SKM-1 (cell line): Measurements from ENCODE around the gene SFMBT2.

Experiments used
- DNase-seq: peaks from one replicate; lab custom pipeline; 2025; ENCODE audit not compliant: unreplicated experiment; lab: John Stamatoyannopoulos, UW

The SFMBT2 gene

DNA sequence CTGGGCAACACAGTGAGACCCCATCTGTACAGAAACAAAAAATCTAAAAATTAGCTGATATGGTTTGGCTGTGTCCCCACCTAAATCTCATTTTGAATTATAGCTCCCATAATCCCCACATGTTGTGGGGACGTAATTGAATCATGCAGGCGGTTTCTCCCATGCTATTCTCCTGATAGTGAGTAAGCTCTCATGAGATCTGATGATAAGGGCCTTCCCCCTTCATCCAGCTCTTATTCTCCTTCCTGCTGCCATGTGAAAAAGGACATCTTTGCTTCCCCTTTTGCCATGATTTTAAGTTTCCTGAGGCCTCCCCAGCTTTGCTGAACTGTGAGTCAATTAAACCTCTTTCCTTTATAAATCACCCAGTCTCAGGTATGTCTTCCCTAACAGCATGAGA lies 136.5 kb downstream of the SFMBT2 start:
- no peak for DNase-seq

DNA sequence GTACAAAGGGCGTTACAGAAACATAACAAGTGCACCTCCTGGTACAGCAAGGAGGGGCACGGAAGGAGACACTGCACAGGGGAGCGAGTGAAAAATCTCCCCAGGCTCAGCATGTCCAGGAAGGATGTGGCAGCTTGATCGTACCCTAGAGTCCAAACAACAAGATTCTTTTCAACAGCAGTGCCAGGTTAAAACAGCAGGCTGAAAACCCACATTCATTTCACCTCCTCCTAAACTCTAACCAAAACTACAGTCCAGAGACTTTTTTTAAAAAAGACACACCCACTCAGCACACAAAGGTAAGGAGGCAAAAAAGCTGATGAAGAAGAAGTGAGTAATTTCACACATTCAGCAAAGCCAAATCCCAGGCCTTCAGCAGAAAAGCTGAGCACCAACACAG lies 138.8 kb downstream of the SFMBT2 start:
- DNase-seq, result no peak

DNA sequence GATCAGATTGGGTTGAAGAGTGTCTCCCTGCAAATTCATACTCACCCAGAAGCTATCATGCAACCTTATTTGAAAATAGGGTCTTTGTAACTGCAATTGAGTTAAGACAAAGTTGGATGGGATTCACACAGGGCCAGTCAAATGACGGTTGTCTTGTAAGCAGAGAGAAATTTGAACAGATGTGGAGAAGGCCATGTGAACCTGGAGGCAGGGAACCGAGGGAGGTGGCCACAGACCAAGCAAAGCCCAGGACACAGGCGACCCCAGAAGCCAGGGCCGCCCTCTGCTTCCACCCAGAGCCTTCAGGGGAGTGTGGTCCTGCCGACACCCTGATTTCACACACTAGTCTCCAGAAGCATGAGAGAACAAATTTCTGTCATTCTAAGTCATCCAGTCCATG lies 140.8 kb downstream of the SFMBT2 start:
- no peak for DNase-seq

DNA sequence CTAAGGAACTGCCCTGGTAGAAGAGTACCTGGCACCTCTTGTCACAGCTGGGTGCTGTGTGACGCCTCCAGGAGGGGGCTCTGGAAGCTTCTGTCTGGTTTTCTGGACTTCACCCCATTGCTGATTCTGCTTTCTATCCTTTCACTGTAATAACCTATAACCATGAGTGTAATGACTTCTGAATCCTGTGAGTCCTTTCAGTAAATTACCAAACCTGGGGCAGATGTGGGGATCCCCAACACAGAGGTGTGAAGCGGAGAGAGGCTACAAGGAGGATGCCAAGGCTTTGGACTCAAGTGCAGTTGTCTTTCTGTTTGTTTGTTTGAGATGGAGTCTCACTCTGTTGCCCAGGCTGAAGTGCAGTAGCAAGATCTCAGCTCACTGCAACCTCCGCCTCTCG lies 143.7 kb downstream of the SFMBT2 start:
- no peak for DNase-seq

DNA sequence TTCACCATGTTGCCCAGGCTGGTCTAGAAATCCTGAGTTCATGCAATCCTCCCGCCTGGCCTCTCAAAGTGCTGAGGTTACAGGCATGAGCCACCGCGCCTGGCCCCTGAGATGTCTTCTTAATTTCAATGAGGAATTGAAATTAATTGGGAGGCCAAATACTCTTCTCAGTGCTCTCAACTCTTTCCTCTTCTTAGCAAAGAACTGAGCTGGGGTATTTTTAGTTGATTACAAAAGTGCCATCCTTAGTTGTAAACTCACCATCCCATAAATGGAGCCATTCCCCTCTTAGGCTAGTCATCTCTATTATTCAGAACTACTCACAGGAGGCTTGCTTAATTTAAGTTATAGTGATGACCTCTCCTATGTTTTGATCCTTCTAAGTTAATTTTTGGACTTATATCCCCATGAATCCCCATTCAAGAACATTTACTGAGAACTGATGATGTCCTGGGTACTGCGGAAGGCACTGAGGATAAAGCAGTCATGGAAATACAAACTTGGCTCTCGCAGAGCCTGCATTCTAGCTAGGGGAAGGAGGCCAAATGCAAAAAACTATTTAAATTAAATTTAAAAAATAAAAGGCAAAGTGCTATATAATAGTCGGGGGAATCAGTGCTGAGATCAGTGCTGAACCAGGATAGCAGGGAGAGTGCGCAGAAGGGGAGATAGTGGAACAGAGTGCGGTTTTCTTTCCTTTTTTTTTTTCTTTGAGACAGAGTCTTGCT lies 145.3 kb downstream of the SFMBT2 start:
- no peak for DNase-seq

DNA sequence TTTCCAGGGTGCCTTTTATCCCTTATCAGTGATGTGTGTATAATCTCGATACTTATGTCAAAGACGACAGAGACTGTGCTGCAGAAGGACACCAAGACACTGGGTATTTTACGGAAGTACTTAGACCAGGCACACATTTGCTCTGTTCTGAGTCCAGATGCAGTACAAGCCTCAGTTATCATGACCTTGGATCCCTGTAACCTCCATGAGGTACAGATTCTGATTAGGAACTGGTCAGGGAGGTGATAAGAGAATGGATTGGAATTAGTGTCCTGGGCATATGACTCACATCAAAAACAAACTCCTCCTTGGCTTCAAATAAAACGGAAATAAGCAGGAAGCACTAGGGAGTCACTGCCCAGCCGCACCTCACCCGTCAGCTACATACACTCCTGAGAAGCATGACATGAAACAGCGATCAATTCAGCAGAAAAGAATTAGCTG lies 146.5 kb downstream of the SFMBT2 start:
- DNase-seq, result no peak

DNA sequence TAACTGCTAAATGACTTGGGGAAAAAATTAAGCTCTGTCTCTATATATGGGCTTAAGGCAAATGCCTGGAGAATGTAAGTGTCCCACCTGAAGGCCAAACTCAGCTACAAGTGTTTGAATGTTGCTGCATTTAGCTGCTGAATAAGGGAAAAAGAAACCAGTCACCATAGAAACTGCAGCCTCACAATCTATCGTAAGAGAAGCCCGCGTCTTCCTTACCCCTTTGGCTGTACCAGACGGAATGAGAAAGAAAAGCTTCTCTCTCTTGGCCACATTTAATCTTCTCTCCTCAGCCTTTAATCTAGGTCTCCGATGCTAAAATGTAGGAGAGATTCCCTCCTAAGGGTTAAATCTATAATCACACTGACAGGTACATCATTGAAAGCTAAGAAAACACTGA lies 147.2 kb downstream of the SFMBT2 start:
- DNase-seq, result no peak

DNA sequence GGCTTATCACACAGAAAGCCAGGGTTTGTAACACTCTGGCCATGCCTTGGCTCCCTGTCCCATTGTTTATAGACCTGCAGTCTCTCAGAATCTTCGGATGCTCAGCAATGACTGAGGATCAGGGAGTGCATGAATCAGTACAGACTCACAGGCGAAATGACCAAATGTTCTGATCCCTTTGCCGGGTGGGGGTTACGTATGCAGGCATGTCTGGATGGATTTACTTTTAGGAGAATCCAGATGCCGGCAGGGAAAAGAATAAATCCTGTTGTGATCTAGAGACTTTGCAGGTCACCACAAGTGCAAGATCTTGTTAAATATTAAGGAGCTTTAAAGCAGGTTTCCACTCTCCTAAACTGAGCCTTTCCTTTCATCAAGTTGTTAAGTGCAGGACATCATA lies 149.5 kb downstream of the SFMBT2 start:
- no peak for DNase-seq

DNA sequence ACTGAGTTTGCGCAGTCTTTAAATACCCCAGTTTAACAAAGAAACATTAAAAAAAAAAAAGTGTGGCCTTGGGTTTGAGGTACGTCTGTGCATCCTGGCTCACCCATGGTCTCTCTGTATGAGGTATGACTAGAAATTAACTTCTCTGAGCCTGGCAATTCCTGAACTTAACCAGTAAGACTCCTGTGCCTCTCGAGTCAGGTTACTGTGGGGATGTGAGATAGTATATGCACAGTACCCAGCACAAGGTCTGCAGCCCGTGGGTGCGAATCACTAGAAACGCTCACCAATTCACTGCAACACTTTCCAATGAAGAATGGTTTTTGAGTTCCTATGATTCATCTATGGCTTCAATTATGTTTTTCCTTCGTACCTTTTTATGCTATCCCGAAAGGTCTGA lies 149.9 kb downstream of the SFMBT2 start:
- DNase-seq, result no peak

DNA sequence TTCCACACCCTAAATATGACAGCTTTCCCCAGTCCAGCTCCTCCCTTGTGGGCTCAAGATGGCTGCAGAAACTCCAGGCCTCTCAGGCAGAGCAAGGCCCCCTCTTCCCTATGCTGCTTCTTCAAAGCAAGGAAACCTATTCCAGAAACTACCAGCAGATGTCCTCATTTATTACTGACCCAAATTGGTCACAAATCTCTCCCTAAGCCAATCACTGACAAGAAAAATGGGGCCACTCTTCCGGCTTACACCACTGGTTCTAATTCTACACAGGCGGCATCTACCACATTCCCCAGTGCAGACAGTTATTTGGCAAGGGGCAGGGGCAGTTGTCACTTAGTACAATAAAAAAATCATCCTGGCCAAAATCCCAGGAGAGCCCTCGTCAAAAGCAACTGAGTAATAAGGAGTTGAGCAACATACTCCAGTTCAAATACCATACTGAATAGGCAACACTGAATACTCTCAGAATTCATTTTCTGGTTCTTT lies 150.4 kb downstream of the SFMBT2 start:
- DNase-seq, result peak; percentile 6

DNA sequence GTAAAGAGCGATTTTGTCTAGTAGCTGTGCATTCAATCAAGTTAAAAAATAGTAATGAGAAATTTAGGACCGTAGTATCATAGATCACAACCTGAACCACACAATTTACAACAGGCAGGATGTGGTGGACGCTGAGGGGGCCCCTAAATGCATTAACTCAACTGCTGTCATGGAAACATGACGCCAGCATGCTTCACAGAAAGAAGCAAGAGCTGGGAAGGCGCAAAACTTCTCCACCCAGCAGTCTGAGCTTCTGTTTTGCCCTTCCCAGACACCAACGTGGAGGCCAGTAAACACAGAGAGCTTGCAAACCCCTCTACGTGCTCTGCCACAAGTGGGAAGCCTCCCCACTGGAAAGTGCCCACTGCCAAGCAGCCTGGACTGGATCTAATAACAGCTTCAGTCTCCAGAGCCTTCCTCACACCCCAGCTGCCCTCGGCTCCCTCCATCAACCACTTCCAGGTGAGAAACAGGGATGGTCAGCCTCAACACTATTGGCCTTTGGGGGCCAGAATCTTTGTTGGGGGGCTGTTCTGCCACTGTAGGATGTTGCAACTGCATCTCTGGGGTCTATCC lies 151.8 kb downstream of the SFMBT2 start:
- no peak for DNase-seq

DNA sequence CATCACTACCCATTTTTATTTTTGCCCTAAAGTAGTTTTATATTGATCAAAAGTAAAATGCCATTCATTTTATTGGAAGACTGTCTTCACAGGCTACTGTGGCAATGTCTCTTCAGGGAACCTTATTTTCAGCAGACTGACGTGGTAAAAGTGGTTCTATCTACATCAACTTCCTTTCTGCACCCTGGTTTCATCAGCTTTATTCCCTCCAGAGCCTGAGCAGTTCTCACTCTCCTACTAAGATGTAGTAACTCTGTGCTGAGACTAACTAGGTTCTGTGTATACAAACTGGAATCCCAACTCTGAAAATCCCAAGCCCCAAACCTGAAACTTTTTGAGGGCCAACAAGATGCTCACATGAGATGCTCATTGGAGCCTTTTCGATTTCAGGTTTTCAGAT lies 155.3 kb downstream of the SFMBT2 start:
- DNase-seq, result no peak

DNA sequence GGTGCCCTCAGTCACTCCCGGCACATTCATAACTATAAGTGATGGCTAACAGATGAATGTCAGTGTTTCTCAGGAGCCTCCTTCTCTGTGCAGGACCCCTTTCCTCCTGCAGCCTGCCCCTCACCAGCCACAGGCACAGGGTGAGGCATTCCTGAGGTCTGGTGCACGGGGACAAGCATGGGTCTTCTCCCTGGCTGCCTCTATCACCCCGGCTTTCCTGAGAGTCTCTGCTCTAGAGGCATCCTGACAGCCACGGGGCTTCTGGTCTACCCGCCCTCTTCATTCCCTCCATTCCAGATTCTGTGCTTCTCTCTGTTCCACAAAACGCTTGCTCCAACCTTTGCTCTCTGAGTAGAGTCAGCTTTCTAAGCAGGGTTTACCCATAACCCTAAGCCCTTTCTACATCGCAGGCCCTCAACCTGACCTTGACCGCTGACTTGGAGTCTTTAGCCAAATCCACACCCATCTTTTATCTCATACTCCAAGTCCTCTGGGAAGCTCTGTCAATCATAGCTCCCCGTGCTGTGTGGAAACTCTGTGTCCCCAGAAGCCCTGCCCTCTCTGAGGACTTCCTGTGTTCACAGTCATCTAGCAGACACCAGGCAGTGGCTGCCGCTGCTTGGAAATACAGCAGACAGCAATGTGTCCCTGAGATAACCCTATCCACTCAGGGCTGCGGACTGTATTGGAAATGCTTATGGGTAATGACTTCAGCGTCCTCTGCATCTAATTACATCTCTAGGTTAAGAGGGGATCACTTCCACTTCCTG lies 159.0 kb downstream of the SFMBT2 start:
- no peak for DNase-seq

DNA sequence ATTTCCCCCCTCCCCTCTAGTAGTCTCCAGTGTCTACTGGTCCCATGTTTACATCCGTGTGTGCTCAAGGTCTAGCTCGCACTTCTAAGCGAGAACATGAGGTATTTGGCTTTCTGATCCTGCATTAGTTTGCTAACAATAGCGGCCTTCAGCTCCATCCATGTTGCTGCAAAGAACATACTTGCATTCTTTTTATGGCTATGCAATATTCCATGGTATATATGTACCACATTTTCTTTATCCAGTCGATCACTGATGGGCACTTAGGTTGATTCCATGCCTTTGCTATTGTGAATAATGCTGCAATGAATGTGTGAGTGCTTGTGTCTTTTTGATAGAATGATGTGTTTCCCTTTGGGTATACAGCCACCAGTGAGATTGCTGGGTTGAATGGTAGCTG lies 160.6 kb downstream of the SFMBT2 start:
- no peak for DNase-seq

DNA sequence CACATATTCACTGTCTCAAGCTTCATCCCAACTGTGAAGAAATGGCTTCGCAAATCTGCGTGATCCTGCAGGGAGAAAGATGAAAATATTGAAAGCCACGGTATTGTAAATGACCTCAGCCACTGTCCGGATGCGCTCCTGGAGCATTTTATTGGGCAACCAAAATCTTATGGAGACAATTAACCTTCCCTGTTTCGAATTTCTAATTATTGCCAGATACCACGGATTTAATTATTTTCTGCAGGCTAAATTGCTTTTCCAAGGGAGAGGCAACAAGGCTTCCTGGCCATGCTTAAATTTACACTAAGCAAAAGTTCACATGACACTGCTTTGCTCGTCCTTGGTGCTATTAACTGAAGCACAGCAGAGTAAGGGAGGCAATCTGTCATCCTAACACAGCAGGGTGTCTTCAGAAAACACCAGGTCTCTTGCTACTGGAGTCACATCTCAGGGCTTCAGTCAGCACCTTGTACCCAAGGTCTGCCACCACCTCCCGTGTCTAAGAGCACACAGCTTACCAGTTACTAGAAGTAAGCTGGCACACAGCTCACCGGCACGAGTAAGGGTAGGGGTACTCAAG lies 162.2 kb downstream of the SFMBT2 start:
- DNase-seq, result no peak

DNA sequence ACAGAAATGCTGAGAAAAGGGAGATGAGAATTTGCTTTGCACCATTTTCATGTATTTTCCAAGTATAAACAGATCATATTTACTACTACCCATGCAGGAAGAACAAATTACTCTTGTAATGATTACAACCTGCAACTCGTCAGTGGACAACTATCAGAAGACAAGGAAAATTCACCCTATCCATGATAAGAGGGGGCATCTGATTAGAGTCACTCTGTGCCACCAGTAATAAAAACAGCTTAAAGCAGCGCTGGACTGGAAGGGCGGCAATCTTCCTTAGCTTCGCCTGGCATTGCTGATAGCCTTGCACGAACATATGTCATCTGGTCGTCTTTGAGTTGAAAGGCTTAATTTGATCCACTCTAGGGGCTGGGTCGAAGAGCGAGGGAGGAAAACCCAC lies 162.7 kb downstream of the SFMBT2 start:
- DNase-seq, result no peak

DNA sequence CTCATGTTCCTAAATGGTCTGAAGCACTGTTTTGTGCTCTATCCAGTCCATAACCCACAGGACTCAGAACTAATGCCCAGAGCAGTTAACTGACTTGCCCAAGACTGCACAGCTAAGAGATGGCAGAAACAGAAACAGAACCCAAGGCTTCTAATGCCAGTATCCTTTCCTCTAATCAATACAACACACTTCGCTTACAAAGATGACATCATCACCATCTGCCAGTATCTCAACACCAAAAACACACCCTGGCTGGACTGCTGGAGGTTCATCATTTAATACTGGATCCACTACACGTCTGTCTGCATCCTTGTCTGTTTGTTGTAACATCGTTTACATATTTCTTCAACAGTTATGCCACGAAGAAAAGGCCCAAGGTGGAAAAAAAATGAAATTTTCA lies 165.3 kb downstream of the SFMBT2 start:
- DNase-seq, result no peak

DNA sequence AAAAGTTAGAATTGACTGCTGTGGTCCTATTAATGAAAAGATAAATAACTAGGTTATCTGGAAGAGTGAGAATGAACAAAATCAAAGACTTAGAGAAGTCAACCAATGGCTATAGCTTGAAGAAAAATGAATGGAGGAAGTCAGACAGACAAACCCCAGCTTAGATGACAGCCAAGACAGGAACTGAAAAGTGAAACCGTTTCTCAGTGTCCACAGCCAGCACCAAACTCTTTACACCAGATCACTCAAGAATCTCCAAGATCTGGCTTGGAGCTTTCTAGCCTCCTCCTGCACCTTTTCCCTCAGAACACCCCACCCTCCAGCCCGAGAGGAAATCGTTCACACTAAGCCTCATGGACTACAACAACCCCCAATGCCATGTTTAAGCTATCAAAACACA lies 167.0 kb downstream of the SFMBT2 start:
- DNase-seq, result no peak

DNA sequence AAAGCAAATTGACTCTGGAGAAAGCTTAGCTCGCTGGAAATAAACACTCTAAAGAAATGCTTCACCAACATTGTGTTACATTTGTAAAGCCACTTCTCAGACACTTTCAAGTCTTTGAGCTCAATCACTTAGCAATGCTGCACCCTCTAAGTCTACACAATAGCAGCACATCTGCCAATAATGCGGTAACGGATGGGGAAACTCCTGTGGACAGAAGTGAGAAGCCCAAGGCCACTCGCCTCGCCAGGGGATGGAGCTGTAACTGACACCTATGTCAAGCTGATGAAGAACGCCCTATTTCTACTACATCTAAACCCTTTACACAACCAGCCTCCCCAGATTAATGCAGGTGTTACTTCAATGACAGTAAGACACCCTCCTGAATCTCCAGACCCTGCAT lies 167.7 kb downstream of the SFMBT2 start:
- DNase-seq, result no peak

DNA sequence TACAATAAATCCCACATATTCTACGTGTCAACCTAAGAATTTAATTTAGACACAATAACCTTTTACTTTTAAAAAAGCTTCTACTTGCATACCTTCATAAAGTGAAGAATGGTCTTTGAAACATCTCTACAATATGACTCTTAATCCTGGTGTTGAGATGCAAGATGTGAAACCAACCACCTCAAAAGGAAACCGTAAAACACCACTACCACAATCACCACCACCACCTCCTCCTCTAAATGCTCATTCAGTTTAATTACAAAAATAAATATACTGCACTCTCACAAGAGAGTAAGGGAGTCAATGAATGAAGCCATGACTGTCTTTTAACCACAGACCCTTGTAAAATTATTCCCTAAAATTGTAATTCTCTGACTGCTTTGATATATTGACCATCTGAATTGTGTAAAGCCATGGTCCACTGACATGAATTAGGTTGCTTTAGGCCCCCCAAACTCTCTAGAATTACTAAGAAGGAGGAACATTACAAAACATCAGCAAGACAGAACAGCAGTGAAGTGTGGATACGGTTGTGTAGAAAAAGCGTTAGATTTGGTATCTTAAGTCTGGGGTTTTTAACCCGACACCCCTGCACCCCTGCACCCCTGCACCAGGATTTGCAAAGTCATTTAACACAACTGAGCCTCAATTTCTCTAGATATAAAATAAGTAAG lies 171.4 kb downstream of the SFMBT2 start:
- no peak for DNase-seq

DNA sequence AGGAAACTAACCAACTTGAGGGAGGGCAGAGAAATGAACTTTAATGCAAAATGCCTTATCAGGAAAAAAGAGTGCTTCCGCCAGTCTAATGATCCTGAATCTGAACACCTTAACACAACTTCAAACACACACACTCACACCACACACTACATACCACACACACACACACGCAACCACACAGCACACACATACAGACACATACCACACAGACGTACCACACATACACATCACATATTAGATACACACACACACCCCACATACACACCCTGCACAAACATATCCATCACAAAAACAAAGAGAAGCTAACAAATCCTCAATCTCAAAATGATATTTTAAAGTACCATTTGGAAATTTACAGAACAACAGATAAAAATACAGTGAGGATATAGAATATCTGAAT lies 175.5 kb downstream of the SFMBT2 start:
- DNase-seq, result no peak
